H1 (cell line): ENCODE measurements around the gene HDAC11. TPM values are rescaled to one million over a fixed set of nuclear protein-coding genes. Genes with fewer than 3 reads are reported as not detected.

Source experiments
- HDAC2 ChIP-seq, 2 experiments: fragments of 300-600 bp in 1 of 2; sonication (generic) in 1 of 2; IDR thresholded peaks; 2 replicates each; pipeline ENCODE4 v1.6.1; 2011 to 2012; ENCODE audit warnings: low read depth in 2 of 2, low read length in 2 of 2, mild to moderate bottlenecking in 2 of 2, moderate library complexity in 2 of 2, borderline replicate concordance in 1 of 2, inconsistent platforms in 1 of 2
- SAP30 ChIP-seq: fragments of 300-600 bp; sonication (generic); IDR thresholded peaks from 2 replicates; pipeline ENCODE4 v1.7.1; 2012; ENCODE audit warnings: low read length, moderate library complexity, mild to moderate bottlenecking, inconsistent platforms; ENCODE audit not compliant: insufficient read depth, insufficient replicate concordance
- YY1 ChIP-seq: IDR thresholded peaks from 2 replicates; pipeline ENCODE4 v1.6.1; 2011; ENCODE audit warnings: low read depth, mild to moderate bottlenecking, low read length
- polyA plus RNA-seq, 7 experiments: library from polyadenylated mRNA; depleted of rRNA in 3 of 7; stranded (reverse) in 5 of 7; unstranded in 2 of 7; fragments of >200 nt in 5 of 7; fragments of 200-250 nt in 2 of 7; gene quantifications; 1 replicate in 5 of 7; 2 replicates in 1 of 7; 4 replicates in 1 of 7; pipeline versions ENCODE4 v1.2.1 to v1.2.3, GENCODE V29; 2011 to 2013; ENCODE audit warnings: missing spikeins in 2 of 7, mixed read lengths in 2 of 7
- total RNA-seq: library from RNA; stranded (reverse); fragmentation: NEBNext Ultra II Directional; extraction: Animal tissue kit (Norgen Biotek cat#: 25700); gene quantifications from 2 replicates; pipeline ENCODE4 v1.2.1, GENCODE V29; 2021
- TF ChIP-seq, protein P1 (sequence below): fragments of 300-600 bp; sonication (generic); IDR thresholded peaks from 2 replicates; pipeline ENCODE4 v1.7.1; 2012; ENCODE audit warnings: low read length, moderate library complexity, mild to moderate bottlenecking, inconsistent platforms; ENCODE audit not compliant: insufficient replicate concordance

Gene HDAC11
- total and polyA plus RNA-seq, 2 of the 8 experiments (the other 6 are each of a cell fraction or from before 2014, with no cell fraction given): 6.8 to 7.4 TPM

DNA sequence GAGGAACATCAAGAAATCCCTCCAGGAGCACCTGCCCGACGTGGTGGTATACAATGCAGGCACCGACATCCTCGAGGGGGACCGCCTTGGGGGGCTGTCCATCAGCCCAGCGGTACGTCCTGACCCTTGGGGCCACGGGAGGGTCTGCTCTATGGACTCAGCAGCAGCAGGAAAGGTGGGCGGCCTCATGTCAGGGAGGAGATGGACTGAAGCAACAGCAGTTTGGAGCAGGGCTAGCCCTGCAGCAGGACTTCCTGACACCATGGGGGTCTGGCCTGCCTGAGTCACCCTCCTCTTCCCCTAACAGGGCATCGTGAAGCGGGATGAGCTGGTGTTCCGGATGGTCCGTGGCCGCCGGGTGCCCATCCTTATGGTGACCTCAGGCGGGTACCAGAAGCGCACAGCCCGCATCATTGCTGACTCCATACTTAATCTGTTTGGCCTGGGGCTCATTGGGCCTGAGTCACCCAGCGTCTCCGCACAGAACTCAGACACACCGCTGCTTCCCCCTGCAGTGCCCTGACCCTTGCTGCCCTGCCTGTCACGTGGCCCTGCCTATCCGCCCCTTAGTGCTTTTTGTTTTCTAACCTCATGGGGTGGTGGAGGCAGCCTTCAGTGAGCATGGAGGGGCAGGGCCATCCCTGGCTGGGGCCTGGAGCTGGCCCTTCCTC lies 24.2 kb downstream of the HDAC11 start (continued):
- TF ChIP-seq SAP30 (no peak), YY1 (no peak), HDAC2 (IDR thresholded peaks at IDR 0.05; ENCODE audit: borderline replicate concordance in 1 of 2, low read depth in 2 of 2, low read length in 2 of 2) (no peak)
- TF ChIP-seq, protein P1, sequence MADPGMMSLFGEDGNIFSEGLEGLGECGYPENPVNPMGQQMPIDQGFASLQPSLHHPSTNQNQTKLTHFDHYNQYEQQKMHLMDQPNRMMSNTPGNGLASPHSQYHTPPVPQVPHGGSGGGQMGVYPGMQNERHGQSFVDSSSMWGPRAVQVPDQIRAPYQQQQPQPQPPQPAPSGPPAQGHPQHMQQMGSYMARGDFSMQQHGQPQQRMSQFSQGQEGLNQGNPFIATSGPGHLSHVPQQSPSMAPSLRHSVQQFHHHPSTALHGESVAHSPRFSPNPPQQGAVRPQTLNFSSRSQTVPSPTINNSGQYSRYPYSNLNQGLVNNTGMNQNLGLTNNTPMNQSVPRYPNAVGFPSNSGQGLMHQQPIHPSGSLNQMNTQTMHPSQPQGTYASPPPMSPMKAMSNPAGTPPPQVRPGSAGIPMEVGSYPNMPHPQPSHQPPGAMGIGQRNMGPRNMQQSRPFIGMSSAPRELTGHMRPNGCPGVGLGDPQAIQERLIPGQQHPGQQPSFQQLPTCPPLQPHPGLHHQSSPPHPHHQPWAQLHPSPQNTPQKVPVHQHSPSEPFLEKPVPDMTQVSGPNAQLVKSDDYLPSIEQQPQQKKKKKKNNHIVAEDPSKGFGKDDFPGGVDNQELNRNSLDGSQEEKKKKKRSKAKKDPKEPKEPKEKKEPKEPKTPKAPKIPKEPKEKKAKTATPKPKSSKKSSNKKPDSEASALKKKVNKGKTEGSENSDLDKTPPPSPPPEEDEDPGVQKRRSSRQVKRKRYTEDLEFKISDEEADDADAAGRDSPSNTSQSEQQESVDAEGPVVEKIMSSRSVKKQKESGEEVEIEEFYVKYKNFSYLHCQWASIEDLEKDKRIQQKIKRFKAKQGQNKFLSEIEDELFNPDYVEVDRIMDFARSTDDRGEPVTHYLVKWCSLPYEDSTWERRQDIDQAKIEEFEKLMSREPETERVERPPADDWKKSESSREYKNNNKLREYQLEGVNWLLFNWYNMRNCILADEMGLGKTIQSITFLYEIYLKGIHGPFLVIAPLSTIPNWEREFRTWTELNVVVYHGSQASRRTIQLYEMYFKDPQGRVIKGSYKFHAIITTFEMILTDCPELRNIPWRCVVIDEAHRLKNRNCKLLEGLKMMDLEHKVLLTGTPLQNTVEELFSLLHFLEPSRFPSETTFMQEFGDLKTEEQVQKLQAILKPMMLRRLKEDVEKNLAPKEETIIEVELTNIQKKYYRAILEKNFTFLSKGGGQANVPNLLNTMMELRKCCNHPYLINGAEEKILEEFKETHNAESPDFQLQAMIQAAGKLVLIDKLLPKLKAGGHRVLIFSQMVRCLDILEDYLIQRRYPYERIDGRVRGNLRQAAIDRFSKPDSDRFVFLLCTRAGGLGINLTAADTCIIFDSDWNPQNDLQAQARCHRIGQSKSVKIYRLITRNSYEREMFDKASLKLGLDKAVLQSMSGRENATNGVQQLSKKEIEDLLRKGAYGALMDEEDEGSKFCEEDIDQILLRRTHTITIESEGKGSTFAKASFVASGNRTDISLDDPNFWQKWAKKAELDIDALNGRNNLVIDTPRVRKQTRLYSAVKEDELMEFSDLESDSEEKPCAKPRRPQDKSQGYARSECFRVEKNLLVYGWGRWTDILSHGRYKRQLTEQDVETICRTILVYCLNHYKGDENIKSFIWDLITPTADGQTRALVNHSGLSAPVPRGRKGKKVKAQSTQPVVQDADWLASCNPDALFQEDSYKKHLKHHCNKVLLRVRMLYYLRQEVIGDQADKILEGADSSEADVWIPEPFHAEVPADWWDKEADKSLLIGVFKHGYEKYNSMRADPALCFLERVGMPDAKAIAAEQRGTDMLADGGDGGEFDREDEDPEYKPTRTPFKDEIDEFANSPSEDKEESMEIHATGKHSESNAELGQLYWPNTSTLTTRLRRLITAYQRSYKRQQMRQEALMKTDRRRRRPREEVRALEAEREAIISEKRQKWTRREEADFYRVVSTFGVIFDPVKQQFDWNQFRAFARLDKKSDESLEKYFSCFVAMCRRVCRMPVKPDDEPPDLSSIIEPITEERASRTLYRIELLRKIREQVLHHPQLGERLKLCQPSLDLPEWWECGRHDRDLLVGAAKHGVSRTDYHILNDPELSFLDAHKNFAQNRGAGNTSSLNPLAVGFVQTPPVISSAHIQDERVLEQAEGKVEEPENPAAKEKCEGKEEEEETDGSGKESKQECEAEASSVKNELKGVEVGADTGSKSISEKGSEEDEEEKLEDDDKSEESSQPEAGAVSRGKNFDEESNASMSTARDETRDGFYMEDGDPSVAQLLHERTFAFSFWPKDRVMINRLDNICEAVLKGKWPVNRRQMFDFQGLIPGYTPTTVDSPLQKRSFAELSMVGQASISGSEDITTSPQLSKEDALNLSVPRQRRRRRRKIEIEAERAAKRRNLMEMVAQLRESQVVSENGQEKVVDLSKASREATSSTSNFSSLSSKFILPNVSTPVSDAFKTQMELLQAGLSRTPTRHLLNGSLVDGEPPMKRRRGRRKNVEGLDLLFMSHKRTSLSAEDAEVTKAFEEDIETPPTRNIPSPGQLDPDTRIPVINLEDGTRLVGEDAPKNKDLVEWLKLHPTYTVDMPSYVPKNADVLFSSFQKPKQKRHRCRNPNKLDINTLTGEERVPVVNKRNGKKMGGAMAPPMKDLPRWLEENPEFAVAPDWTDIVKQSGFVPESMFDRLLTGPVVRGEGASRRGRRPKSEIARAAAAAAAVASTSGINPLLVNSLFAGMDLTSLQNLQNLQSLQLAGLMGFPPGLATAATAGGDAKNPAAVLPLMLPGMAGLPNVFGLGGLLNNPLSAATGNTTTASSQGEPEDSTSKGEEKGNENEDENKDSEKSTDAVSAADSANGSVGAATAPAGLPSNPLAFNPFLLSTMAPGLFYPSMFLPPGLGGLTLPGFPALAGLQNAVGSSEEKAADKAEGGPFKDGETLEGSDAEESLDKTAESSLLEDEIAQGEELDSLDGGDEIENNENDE: no peak
